ENCODE data around the gene NOP53.

- TF ChIP-seq EZH2 (IDR thresholded peaks at IDR 0.05; ENCODE audit: low read depth, unreplicated experiment) (no peak), CTCF (conservative IDR thresholded peaks at IDR 0.05; ENCODE audit: low read depth in 2 of 2) (no peak), ZNF331 (CRISPR knock-in tag; IDR thresholded peaks at IDR 0.05; ENCODE audit: low read depth) (no peak), POLR2AphosphoS5 (IDR thresholded peaks at IDR 0.05; ENCODE audit: low read depth) (no peak), EZH2phosphoT487 (IDR thresholded peaks at IDR 0.05; ENCODE audit: unreplicated experiment) (no peak), REST (IDR thresholded peaks at IDR 0.05; ENCODE audit: unreplicated experiment) (no peak), STAT1 (IDR thresholded peaks at IDR 0.05; ENCODE audit: unreplicated experiment) (no peak), JUNB (IDR thresholded peaks at IDR 0.05; ENCODE audit: unreplicated experiment) (no peak), NANOG (IDR thresholded peaks at IDR 0.05; ENCODE audit: borderline replicate concordance) (no peak), ETS1 (IDR thresholded peaks at IDR 0.05) (no peak)
These were observed 46.6 kb upstream of the NOP53 start for GRCh38 chr19:47698631-47699359.
